C4-2B (cell line): Measurements from ENCODE around the gene KAT2B.
A peak's percentile ranks its signal among the peaks of the same experiment; 100 is the strongest.

Source experiments
- H3K27ac ChIP-seq: fragments of 450-650 bp; 2 replicates; pipeline ENCODE4 v1.5.1; 2017
- ZFX ChIP-seq: fragments of 450-650 bp; IDR thresholded peaks from 2 replicates; pipeline ENCODE4 v1.6.1; 2017
- TF ChIP-seq, protein P1 (sequence below): fragments of 450-650 bp; conservative IDR thresholded peaks from 2 replicates; pipeline ENCODE4 v1.5.1; 2017; ENCODE audit warnings: mild to moderate bottlenecking

The KAT2B gene

DNA sequence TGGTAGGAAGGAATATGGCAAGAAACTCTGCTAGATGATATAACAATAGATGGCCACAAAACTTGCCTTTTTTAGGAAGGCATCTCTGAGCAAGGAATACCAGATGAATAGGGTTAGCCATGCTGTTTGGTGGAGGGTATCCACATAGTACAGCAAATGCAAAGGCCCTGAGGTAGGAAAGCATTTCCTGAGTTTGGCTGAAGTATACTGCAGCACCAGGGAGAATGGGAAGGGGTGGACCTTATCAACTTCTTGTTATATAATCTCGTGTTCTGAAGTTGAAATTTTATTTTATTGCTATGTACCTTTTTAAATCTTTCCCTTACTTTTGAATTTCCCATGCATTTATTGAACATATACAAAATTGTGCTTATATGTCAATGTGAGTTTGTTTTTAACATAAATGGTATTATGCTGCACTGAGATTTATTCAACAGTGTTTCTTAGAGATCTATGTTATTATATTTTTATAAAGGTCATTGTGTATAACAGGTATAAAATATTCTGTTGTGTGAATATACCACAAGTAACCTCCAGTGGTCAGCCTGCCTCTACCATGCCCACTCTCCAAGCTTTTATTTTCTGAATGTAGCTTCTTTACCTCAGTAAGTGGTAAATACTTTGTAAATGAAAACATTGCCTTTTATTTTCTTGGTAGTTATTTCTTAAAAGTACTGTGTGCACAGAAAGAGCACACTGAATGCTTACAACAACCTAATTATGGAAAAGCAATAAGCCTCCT is 2.8 kb upstream of the KAT2B start:
- no peak for TF ChIP-seq ZFX
- TF ChIP-seq, protein P1, sequence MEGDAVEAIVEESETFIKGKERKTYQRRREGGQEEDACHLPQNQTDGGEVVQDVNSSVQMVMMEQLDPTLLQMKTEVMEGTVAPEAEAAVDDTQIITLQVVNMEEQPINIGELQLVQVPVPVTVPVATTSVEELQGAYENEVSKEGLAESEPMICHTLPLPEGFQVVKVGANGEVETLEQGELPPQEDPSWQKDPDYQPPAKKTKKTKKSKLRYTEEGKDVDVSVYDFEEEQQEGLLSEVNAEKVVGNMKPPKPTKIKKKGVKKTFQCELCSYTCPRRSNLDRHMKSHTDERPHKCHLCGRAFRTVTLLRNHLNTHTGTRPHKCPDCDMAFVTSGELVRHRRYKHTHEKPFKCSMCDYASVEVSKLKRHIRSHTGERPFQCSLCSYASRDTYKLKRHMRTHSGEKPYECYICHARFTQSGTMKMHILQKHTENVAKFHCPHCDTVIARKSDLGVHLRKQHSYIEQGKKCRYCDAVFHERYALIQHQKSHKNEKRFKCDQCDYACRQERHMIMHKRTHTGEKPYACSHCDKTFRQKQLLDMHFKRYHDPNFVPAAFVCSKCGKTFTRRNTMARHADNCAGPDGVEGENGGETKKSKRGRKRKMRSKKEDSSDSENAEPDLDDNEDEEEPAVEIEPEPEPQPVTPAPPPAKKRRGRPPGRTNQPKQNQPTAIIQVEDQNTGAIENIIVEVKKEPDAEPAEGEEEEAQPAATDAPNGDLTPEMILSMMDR = peak; percentile 8; the same call in 1 of the 2 replicates
- H3K27ac ChIP-seq = no peak overlapping the region

DNA sequence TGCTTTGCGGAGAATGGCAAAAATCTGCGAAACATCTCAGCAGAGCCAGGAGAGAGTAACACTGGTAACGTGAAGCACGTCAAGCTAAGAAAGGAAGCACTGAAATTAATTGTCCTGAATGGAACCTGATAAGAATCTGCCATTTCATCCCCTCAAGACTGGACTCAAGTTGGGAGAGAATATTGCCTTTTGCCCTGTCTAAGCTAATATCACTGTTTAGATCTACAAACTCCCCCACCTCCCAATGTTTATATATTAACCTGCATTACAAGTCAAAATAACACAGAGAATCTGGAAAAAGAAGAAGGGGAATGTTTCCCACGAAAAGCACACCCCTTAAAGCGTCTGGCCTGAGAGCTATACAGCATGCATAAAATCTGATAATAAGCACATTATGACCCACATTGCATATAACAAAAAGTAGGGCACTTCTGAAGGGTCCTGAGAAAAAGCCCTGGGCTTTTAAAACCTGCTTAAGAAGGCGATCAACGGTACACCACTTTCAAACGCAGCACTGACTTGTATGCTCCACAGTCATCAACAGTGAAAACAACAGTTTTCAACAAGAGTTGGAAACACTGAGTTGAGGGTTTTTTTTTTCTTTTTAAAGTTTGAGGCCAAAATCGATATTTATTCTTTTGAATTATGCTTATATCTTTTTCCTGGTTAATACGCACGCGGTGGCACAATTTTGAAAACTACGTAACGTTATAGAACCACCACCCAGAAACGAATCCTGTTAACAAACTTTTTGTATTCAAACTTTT is 1.4 kb upstream of the KAT2B start:
- TF ChIP-seq, protein P1 = no peak
- TF ChIP-seq ZFX = no peak
- no peak overlapping the region for H3K27ac ChIP-seq

DNA sequence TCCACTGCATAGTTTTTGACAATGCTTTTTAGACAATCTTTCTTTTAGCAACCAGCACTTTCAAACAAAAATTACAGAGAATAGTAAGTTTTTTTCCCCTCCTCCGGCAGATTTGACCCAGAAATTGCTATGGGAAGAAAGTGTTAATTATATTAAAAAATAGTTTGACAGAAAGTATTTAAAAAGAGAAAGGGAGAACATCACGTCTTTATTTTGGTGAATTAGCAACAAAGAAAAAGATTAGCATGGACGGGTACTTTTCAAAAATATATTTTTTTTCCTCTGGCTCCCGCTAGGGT is 831 bp upstream of the KAT2B start:
- TF ChIP-seq ZFX = no peak
- TF ChIP-seq, protein P1 = no peak
- peak overlapping the region; percentile 64; the same call in 1 of the 2 replicates for H3K27ac ChIP-seq

DNA sequence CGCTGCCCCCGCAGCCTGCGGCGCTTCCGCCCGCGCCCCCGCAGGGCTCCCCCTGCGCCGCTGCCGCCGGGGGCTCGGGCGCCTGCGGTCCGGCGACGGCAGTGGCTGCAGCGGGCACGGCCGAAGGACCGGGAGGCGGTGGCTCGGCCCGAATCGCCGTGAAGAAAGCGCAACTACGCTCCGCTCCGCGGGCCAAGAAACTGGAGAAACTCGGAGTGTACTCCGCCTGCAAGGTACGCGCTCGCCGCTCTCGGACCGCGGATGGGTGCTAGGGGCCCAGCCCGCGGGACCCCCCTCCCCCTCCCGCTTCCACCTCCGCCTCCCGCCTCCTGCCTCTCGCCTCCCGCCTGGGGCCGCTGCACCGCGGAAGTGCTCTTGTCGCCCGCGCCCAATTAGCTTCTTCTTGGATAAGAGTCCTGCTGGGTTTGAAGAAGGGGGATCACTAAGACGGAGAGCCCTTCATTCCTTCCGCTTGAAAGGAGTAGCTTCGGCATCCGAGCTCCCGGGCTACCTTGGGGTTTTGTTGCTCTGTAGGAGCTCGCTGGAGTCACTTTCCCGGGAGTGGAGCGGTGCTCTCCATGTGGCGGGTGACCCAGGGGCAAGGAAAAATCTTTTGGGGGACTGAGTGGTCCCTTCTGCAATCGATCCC is 426 bp downstream of the KAT2B start:
- peak overlapping the region; percentile 64 for H3K27ac ChIP-seq
- TF ChIP-seq, protein P1 = no peak; the same call in 1 of the 2 replicates
- TF ChIP-seq ZFX = peak; percentile 40; the same call in 1 of the 2 replicates

DNA sequence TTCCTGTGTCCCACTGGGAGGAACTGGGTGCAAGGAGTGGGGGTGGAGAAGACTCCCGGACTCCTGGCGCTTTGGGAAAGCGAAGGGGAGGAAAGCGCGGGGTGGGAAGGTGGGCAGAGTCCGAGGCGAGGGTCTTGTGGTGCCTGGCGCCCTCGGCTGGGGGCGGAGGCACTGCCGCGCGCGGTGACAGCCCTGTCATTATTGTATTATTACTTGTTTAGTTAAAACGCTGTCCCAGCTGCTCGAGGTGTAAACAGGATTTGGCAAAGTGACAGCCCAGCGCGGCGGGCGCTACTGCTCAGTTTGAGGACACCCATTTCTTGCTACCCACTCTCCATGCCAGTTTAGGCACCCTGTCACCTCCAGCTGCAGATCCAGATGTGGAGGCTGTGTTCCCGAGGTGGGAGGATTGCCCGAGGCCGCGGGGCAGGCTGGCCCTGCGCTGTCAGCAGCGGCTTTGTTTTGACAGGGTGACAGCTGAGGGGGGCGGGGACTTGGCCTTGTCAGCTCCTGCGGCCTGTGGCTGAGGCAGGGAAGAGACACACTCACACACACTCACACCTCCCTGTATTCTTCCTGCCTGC is 1.0 kb downstream of the KAT2B start:
- H3K27ac ChIP-seq = peak overlapping the region; percentile 64; the same call in 1 of the 2 replicates
- TF ChIP-seq ZFX = no peak
- TF ChIP-seq, protein P1 = no peak

DNA sequence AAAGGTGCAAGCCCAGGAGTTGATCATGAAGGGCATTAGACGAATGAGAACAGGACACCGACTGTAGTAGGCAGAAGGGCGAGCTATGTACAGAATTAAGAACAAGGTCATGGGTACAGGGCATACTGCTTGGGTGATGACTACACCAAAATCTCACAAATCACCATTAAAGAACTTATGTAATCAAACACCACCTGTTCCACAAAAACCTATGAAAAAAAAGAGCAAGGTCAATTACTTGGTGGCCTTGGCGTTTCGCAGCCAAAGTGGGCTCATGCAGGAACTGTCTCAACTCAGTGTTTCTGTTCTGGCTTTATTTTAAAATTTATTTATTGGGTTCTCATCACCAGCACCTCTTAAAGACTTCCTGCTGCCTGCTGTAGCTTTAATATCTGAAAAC is 2.1 kb downstream of the KAT2B start:
- no peak overlapping the region for H3K27ac ChIP-seq

DNA sequence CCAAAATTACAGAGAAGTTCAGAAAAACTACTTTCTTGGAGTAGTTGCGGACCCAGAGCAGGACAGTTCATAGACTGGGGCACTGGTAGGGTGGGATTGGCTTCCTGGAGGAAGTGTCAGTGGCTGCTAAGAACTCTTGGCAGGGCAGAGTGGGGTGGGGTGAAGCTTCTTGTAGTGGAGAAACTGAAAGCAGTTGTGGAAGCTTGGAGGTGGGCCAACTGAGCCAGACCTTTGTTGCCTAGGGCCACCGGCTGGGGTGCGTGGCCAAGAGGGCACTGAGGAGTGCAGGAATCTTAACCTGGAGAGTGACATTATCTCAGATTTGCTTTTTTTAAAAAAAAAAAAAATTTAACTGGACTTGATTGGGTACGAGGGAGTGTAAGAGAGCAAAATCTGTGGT is 3.1 kb downstream of the KAT2B start:
- no peak overlapping the region for H3K27ac ChIP-seq
- no peak for TF ChIP-seq ZFX
- TF ChIP-seq, protein P1 = no peak

More for the DNA sequence above, 2.1 kb downstream of the KAT2B start:
- no peak for TF ChIP-seq ZFX
